AG04450 (cell line): ENCODE measurements around the gene HIPK3. TPM values are rescaled to one million over a fixed set of nuclear protein-coding genes. Genes with fewer than 3 reads are reported as not detected.

Source experiments
- CTCF ChIA-PET: fragments of 300-600, 350-600 bp; formaldehyde crosslinking; extraction: SDS; loops from one replicate; lab custom pipeline; 2022; ENCODE audit warnings: antibody characterized with exemption, inconsistent platforms; lab: Charles Lee
- POLR2A ChIA-PET: fragments of 350-600 bp; formaldehyde crosslinking; extraction: SDS; loops from one replicate; lab custom pipeline; 2021; ENCODE audit warnings: antibody characterized with exemption, inconsistent platforms; lab: Yijun Ruan, JAX
- DNase-seq: peaks from one replicate; pipeline ENCODE4 v3.0.0-alpha.2; 2011; ENCODE audit warnings: low read depth, low spot score
- H3K27ac ChIP-seq: one replicate; pipeline ENCODE4 v1.5.1; 2012; ENCODE audit warnings: low read depth, low read length, control low read depth
- H3K27me3 ChIP-seq: one replicate; pipeline ENCODE4 v1.6.0; 2012; ENCODE audit warnings: low read length; ENCODE audit not compliant: control insufficient read depth, insufficient read depth
- H3K4me3 ChIP-seq: 2 replicates; pipeline ENCODE4 v1.5.1; 2011; ENCODE audit warnings: mild to moderate bottlenecking, low read depth, low read length, control low read depth
- H3K9me3 ChIP-seq: 2 replicates; pipeline ENCODE4 v1.5.1; 2012; ENCODE audit warnings: low read length; ENCODE audit not compliant: control insufficient read depth, insufficient read depth
- CTCF ChIP-seq: IDR thresholded peaks from 2 replicates; pipeline ENCODE4 v1.5.1; 2011; ENCODE audit warnings: low read depth, low read length, control low read depth, inconsistent platforms
- polyA plus RNA-seq: library from polyadenylated mRNA; depleted of rRNA; stranded (reverse); fragments of >200 nt; gene quantifications from 2 replicates; pipeline ENCODE4 v1.2.3, GENCODE V29; 2011

Gene HIPK3
- polyA plus RNA-seq, 1 experiment, result 30.7 TPM

- TF ChIP-seq CTCF, result no peak
- no peak for DNase-seq
- Histone ChIP-seq H3K27ac (no peak overlapping the region), H3K27me3 (no peaks in the 10 kb centered on the region), H3K4me3 (no peak overlapping the region), H3K9me3 (no peaks in the 10 kb centered on the region)
- ChIA-PET CTCF (interaction anchor here (0.9 kb wide), 1 partner anchor 315 kb away, joined by 3 read pairs; no protein-coding TSS in a partner anchor), POLR2A (no interaction called here)
These were observed 116.5 kb downstream of the HIPK3 start for GRCh38 chr11:33373636-33374035.

- Histone ChIP-seq H3K4me3 (peak overlapping the region; percentile 69), H3K27ac (no peak overlapping the region), H3K27me3 (no peaks in the 10 kb centered on the region), H3K9me3 (no peaks in the 10 kb centered on the region)
- no peak for DNase-seq
- POLR2A ChIA-PET, result no interaction called here
- TF ChIP-seq CTCF, result no peak
- CTCF ChIA-PET, result interaction anchor here (0.8 to 1.0 kb wide), 2 partner anchors 13 to 367 kb away, joined by 4 read pairs; no protein-coding TSS in a partner anchor
These were observed 118.1 kb downstream of the HIPK3 start for GRCh38 chr11:33375236-33375635.

GRCh38 chr11:33375688-33376311, 118.6 kb downstream of the HIPK3 start, which contains the start of gene KIAA1549L:
Gene KIAA1549L, plus strand, starts transcription at chr11:33376108.
- TF ChIP-seq CTCF, result no peak
- Histone ChIP-seq H3K9me3 (no peaks in the 10 kb centered on the region), H3K27me3 (no peaks in the 10 kb centered on the region), H3K4me3 (peak within 1 kb of the TSS; percentile 69), H3K27ac (no peak within 1 kb of the TSS)
- ChIA-PET CTCF (interaction anchor here (0.6 to 1.0 kb wide), 3 partner anchors 13 to 453 kb away, joined by 3 to 4 read pairs (median 4); no protein-coding TSS in a partner anchor), POLR2A (no interaction called here)
- no peak for DNase-seq

- H3K9me3 ChIP-seq, result no peaks in the 10 kb centered on the region
- H3K4me3 ChIP-seq, result peak overlapping the region; percentile 69
- CTCF ChIA-PET, result interaction anchor here (0.6 to 1.0 kb wide), 3 partner anchors 18 to 452 kb away, joined by 3 read pairs; no protein-coding TSS in a partner anchor
- POLR2A ChIA-PET, result interaction anchor here (0.5 to 0.6 kb wide), 2 partner anchors 70 to 383 kb away, joined by 3 to 5 read pairs; no protein-coding TSS in a partner anchor
- TF ChIP-seq CTCF, result no peak
- no peak overlapping the region for H3K27ac ChIP-seq
- no peak for DNase-seq
- no peaks in the 10 kb centered on the region for H3K27me3 ChIP-seq
These were observed 119.4 kb downstream of the HIPK3 start for GRCh38 chr11:33376331-33377310.
